ENCODE measurements around the gene LBR. TPM values are rescaled to one million over a fixed set of nuclear protein-coding genes. Genes with fewer than 3 reads are reported as not detected.

LBR gene
- total and polyA plus RNA-seq, 2 experiments from 2014 or later: 50.6 to 91.3 TPM

DNA sequence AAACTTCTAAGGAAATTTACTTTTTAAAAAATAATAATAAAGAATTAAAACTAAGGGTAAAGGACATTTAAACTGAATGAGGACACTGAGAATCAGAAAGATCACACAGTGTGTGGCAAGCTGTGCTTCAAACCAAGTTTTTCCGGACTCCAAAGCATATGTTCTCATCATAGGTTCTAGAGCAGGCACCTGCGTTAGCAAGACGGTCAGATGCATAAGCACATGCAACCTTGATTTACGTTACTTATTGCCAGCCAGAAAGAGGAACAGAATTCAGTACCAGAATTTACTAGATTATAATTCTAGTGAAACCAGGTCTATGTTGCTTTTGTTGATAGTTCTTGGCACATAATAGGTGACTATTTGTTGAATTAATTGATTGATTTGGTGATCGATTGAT is 6.2 kb upstream of the LBR start (continued):
- TF ChIP-seq, protein P1, sequence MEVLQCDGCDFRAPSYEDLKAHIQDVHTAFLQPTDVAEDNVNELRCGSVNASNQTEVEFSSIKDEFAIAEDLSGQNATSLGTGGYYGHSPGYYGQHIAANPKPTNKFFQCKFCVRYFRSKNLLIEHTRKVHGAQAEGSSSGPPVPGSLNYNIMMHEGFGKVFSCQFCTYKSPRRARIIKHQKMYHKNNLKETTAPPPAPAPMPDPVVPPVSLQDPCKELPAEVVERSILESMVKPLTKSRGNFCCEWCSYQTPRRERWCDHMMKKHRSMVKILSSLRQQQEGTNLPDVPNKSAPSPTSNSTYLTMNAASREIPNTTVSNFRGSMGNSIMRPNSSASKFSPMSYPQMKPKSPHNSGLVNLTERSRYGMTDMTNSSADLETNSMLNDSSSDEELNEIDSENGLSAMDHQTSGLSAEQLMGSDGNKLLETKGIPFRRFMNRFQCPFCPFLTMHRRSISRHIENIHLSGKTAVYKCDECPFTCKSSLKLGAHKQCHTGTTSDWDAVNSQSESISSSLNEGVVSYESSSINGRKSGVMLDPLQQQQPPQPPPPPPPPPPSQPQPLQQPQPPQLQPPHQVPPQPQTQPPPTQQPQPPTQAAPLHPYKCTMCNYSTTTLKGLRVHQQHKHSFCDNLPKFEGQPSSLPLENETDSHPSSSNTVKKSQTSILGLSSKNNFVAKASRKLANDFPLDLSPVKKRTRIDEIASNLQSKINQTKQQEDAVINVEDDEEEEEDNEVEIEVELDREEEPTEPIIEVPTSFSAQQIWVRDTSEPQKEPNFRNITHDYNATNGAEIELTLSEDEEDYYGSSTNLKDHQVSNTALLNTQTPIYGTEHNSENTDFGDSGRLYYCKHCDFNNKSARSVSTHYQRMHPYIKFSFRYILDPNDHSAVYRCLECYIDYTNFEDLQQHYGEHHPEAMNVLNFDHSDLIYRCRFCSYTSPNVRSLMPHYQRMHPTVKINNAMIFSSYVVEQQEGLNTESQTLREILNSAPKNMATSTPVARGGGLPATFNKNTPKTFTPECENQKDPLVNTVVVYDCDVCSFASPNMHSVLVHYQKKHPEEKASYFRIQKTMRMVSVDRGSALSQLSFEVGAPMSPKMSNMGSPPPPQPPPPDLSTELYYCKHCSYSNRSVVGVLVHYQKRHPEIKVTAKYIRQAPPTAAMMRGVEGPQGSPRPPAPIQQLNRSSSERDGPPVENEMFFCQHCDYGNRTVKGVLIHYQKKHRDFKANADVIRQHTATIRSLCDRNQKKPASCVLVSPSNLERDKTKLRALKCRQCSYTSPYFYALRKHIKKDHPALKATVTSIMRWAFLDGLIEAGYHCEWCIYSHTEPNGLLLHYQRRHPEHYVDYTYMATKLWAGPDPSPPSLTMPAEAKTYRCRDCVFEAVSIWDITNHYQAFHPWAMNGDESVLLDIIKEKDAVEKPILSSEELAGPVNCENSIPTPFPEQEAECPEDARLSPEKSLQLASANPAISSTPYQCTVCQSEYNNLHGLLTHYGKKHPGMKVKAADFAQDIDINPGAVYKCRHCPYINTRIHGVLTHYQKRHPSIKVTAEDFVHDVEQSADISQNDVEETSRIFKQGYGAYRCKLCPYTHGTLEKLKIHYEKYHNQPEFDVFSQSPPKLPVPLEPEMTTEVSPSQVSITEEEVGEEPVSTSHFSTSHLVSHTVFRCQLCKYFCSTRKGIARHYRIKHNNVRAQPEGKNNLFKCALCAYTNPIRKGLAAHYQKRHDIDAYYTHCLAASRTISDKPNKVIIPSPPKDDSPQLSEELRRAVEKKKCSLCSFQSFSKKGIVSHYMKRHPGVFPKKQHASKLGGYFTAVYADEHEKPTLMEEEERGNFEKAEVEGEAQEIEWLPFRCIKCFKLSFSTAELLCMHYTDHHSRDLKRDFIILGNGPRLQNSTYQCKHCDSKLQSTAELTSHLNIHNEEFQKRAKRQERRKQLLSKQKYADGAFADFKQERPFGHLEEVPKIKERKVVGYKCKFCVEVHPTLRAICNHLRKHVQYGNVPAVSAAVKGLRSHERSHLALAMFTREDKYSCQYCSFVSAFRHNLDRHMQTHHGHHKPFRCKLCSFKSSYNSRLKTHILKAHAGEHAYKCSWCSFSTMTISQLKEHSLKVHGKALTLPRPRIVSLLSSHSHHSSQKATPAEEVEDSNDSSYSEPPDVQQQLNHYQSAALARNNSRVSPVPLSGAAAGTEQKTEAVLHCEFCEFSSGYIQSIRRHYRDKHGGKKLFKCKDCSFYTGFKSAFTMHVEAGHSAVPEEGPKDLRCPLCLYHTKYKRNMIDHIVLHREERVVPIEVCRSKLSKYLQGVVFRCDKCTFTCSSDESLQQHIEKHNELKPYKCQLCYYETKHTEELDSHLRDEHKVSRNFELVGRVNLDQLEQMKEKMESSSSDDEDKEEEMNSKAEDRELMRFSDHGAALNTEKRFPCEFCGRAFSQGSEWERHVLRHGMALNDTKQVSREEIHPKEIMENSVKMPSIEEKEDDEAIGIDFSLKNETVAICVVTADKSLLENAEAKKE (CRISPR knock-in tag; IDR thresholded peaks at IDR 0.05): no peak
- no peak for TF ChIP-seq EZH2phosphoT487 (IDR thresholded peaks at IDR 0.05; ENCODE audit: unreplicated experiment)
- TF ChIP-seq EZH2 (IDR thresholded peaks at IDR 0.05; ENCODE audit: low read depth, unreplicated experiment): no peak

DNA sequence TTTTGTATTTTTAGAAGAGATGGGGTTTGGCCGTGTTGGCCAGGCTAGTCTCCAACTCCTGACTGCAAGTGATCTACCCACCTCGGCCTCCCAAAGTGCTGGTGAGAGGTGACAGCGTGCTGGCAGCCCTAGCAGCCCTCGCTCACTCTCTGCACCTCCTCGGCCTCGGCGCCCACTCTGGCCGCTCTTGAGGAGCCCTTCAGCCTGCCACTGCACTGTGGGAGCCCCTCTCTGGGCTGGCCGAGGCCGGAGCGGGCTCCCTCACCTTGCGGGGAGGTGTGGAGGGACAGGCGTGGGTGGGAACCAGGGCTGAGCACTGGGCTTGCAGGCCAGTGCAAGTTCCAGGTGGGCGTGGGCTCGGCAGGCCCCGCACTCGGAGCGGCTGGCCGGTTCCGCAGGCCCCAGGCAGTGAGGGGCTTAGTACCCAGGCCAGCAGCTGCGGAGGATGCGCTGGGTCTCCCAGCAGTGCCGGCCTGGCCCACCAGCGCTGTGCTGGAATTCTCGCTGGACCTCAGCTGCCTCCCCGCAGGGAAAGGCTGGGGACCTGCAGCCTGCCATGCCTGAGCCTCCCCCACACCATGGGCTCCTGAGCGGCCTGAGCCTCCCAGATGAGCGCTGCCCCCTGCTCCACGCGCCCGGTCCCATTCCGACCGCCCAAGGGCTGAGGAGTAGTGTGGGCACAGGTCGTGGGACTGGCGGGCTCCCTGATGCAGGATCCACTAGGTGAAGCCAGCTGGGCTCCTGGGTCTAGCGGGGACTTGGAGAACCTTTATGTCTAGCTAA is 3.4 kb upstream of the LBR start:
- Histone ChIP-seq H3K27ac (ENCODE audit: low read depth) (no peak overlapping the region), H3K36me3 (ENCODE audit: insufficient read depth) (no peaks in the 10 kb centered on the region), H3K4me3 (no peak overlapping the region), H3K4me2 (no peak overlapping the region), H3K4me1 (ENCODE audit: insufficient read depth) (peaks cover 19% of the 10 kb centered on the region), H3K9me2 (ENCODE audit: insufficient read depth) (no peaks in the 10 kb centered on the region), H3K27me3 (ENCODE audit: insufficient read depth) (peaks cover 19% of the 10 kb centered on the region), H2AFZ (no peak overlapping the region), H3K79me2 (replicated peaks; ENCODE audit: insufficient read depth) (peaks cover 12% of the 10 kb centered on the region), H4K20me1 (replicated peaks; ENCODE audit: insufficient read depth) (0 out of 2 replicates have a peak, but pooled peaks cover 9% of the 10 kb centered on the region), H3F3A (replicated peaks; ENCODE audit: low read depth) (peaks cover 9% of the 10 kb centered on the region; the same call in 1 of the 2 replicates)
- ATAC-seq: no peak
- no peak for DNase-seq (ENCODE audit: low spot score)
- no peak overlapping the region for H3K4me3 Mint-ChIP-seq
- no peak for TF ChIP-seq STAT1 (IDR thresholded peaks at IDR 0.05; ENCODE audit: unreplicated experiment)
- no peak for TF ChIP-seq POLR2AphosphoS5 (IDR thresholded peaks at IDR 0.05; ENCODE audit: low read depth)
- no peak for TF ChIP-seq ZNF331 (CRISPR knock-in tag; IDR thresholded peaks at IDR 0.05; ENCODE audit: low read depth)
- no peak for TF ChIP-seq ZNF114 (CRISPR knock-in tag; IDR thresholded peaks at IDR 0.05)
- TF ChIP-seq, protein P1 (CRISPR knock-in tag; IDR thresholded peaks at IDR 0.05): no peak
- TF ChIP-seq NANOG (IDR thresholded peaks at IDR 0.05; ENCODE audit: borderline replicate concordance): no peak
- H3K36me3 Mint-ChIP-seq (ENCODE audit: low read depth): peaks cover 20% of the 10 kb centered on the region; the same call in 2 of the 3 replicates
- H3K9me3 Mint-ChIP-seq: peaks cover 30% of the 10 kb centered on the region; the same call in 2 of the 3 replicates
- peaks cover 22% of the 10 kb centered on the region for H3K4me1 Mint-ChIP-seq
- peaks cover 25% of the 10 kb centered on the region for H3K27me3 Mint-ChIP-seq (ENCODE audit: insufficient read depth, low read depth, poor library complexity)
- H3K27ac Mint-ChIP-seq: no peak overlapping the region

Measured in GM23338 (cell line).